ENCODE measurements around the gene ANO7. TPM values are rescaled to one million over a fixed set of nuclear protein-coding genes. Genes with fewer than 3 reads are reported as not detected.

The ANO7 gene
- total RNA-seq, 1 experiment from 2014 or later, result 0.84 TPM

DNA sequence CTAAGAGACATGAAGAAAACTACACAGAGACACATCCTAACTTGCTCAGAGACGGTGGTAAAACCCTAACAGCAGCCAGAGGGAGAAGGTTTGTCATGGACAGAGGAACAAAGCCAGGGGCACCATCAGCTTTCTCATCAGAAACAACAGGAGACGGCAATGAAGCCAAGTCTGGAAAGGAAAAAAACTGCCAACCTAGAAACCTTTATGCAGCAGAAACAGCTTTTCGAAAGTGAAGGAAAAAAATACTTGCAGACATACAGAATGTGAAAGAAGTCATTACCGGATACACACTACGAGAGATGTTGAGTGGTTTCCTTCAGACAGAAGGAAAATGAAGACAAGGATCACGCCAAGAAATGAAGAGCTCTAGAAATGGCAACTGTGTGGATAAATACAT is 55.9 kb downstream of the ANO7 start:
- no peaks in the 10 kb centered on the region for H3K27me3 ChIP-seq (ENCODE audit: insufficient read depth, low read length)
- ATAC-seq (no peak), DNase-seq (ENCODE audit: low read depth, low spot score) (no peak)
- no peak overlapping the region for H3K4me2 ChIP-seq (ENCODE audit: low read length)
- RAD21 ChIA-PET (ENCODE audit: low non-redundant PET in 1 of 2, low total read pairs in 2 of 2, uncharacterized antibody in 2 of 2, unreplicated experiment in 2 of 2), result no interaction called here
- H3K9me3 ChIP-seq (ENCODE audit: control insufficient read depth in 1 of 2, insufficient read depth in 1 of 2, low read depth in 1 of 2, low read length in 2 of 2), result no peaks in the 10 kb centered on the region
- peaks cover 43% of the 10 kb centered on the region for H3K79me2 ChIP-seq (ENCODE audit: insufficient read depth, low read length)
- intact Hi-C loops (cut with micrococcal nuclease), result no loop called here
- TF ChIP-seq CEBPB (IDR thresholded peaks at IDR 0.05; ENCODE audit: low read depth) (no peak), ZFX (IDR thresholded peaks at IDR 0.05) (no peak), EZH2phosphoT487 (IDR thresholded peaks at IDR 0.05; ENCODE audit: borderline replicate concordance) (no peak), EGR1 (IDR thresholded peaks at IDR 0.05; ENCODE audit: low read depth) (no peak), RAD21 (IDR thresholded peaks at IDR 0.05; ENCODE audit: low read depth) (no peak), POLR2A (IDR thresholded peaks at IDR 0.05; ENCODE audit: borderline replicate concordance, extremely low read depth, insufficient read depth, insufficient read length) (no peak), SRF (IDR thresholded peaks at IDR 0.05; ENCODE audit: low read depth) (no peak), JUND (IDR thresholded peaks at IDR 0.05) (no peak), SP1 (IDR thresholded peaks at IDR 0.05; ENCODE audit: low read depth) (no peak), FOSL1 (IDR thresholded peaks at IDR 0.05; ENCODE audit: low read depth) (no peak), YY1 (IDR thresholded peaks at IDR 0.05; ENCODE audit: extremely low read depth, insufficient replicate concordance, low read depth, low read length) (no peak), POLR2AphosphoS5 (IDR thresholded peaks at IDR 0.05; ENCODE audit: low read depth, low read length) (no peak), ELF1 (IDR thresholded peaks at IDR 0.05; ENCODE audit: borderline replicate concordance, low read depth) (no peak), SIN3A (IDR thresholded peaks at IDR 0.05; ENCODE audit: low read depth) (no peak), CBX3 (IDR thresholded peaks at IDR 0.05; ENCODE audit: low read depth) (no peak), TCF7L2 (IDR thresholded peaks at IDR 0.05; ENCODE audit: borderline replicate concordance, extremely low read depth, insufficient read depth, insufficient read length) (no peak)
- TF ChIP-seq, protein P1, sequence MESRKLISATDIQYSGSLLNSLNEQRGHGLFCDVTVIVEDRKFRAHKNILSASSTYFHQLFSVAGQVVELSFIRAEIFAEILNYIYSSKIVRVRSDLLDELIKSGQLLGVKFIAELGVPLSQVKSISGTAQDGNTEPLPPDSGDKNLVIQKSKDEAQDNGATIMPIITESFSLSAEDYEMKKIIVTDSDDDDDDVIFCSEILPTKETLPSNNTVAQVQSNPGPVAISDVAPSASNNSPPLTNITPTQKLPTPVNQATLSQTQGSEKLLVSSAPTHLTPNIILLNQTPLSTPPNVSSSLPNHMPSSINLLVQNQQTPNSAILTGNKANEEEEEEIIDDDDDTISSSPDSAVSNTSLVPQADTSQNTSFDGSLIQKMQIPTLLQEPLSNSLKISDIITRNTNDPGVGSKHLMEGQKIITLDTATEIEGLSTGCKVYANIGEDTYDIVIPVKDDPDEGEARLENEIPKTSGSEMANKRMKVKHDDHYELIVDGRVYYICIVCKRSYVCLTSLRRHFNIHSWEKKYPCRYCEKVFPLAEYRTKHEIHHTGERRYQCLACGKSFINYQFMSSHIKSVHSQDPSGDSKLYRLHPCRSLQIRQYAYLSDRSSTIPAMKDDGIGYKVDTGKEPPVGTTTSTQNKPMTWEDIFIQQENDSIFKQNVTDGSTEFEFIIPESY (IDR thresholded peaks at IDR 0.05; ENCODE audit: extremely low read depth, insufficient replicate concordance, low read length), result no peak
- TF ChIP-seq, protein P2, sequence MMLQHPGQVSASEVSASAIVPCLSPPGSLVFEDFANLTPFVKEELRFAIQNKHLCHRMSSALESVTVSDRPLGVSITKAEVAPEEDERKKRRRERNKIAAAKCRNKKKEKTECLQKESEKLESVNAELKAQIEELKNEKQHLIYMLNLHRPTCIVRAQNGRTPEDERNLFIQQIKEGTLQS (IDR thresholded peaks at IDR 0.05), result no peak
- peaks cover 77 to 85% of the 10 kb centered on the region in 2 experiments for H3K36me3 ChIP-seq (ENCODE audit: control insufficient read depth in 1 of 2, insufficient read depth in 2 of 2, low read length in 2 of 2)
- no peak overlapping the region for H3K27ac ChIP-seq (ENCODE audit: low read depth, low read length)
- no peak overlapping the region for H3K9ac ChIP-seq (ENCODE audit: low read length)
- H4K20me1 ChIP-seq (ENCODE audit: insufficient read depth), result peaks cover 4% of the 10 kb centered on the region; the same call in 1 of the 2 replicates
- H3K4me1 ChIP-seq (ENCODE audit: control insufficient read depth in 1 of 2, insufficient read depth in 2 of 2, low read length in 2 of 2), result no peaks in the 10 kb centered on the region
- no TSS peak for BruUV-seq (replicated peaks)
- no peak overlapping the region for H3K4me3 ChIP-seq (replicated peaks in 1 of 2; ENCODE audit: low read depth in 1 of 2, low read length in 2 of 2)
- no peak overlapping the region for H2AFZ ChIP-seq (ENCODE audit: low read depth, low read length, poor library complexity, severe bottlenecking)
- POLR2A ChIA-PET, result no interaction called here
- no peaks in the 10 kb centered on the region for H3K9me2 ChIP-seq (ENCODE audit: insufficient read depth)
- CTCF ChIA-PET, result no interaction called here
